ENCODE results near the gene ODF2. TPM values are rescaled to one million over a fixed set of nuclear protein-coding genes. Genes with fewer than 3 reads are reported as not detected.
"Not testable (repeated sequence)": the region's sequence is repeated elsewhere in the genome, so short reads cannot be mapped to it uniquely, and the experiment has no call there.

ODF2 gene
- total RNA-seq, 1 experiment from 2014 or later = 31.2 TPM

- no peak overlapping the region for H3K4me2 ChIP-seq (ENCODE audit: low read length)
- no peaks in the 10 kb centered on the region for H4K20me1 ChIP-seq (ENCODE audit: low read length)
- no peaks in the 10 kb centered on the region for H3K79me2 ChIP-seq (ENCODE audit: low read length)
- intact Hi-C loops (cut with micrococcal nuclease) = no loop called here
- no peak overlapping the region for H2AFZ ChIP-seq (ENCODE audit: low read length)
- CTCF ChIA-PET = no interaction called here
- ATAC-seq = no peak
- TF ChIP-seq EZH2 (IDR thresholded peaks at IDR 0.05; ENCODE audit: low read length, unreplicated experiment) (no peak), CTCF (conservative IDR thresholded peaks at IDR 0.05; ENCODE audit: low read depth, low read length) (no peak), EZH2phosphoT487 (IDR thresholded peaks at IDR 0.05; ENCODE audit: borderline replicate concordance, low read length) (no peak)
- BruUV-seq (replicated peaks) = no TSS peak
- H3K36me3 ChIP-seq (ENCODE audit: low read depth, low read length) = no peaks in the 10 kb centered on the region; the same call in 1 of the 2 replicates
- no peak overlapping the region for H3K9ac ChIP-seq (ENCODE audit: low read length)
- H3K9me2 ChIP-seq (replicated peaks; ENCODE audit: low read length) = no peaks in the 10 kb centered on the region
- no peak overlapping the region for H3K4me3 ChIP-seq (ENCODE audit: low read length)
- DNase-seq = no peak
- peaks cover 7% of the 10 kb centered on the region; the same call in 1 of the 2 replicates for H3K4me1 ChIP-seq (ENCODE audit: insufficient read depth, low read length)
- H3K27ac ChIP-seq (ENCODE audit: low read length) = no peak overlapping the region
- no peaks in the 10 kb centered on the region for H3K9me3 ChIP-seq (ENCODE audit: low read length)
- H3K27me3 ChIP-seq (ENCODE audit: low read length) = no peaks in the 10 kb centered on the region
- no peaks in the 10 kb centered on the region for H3F3A ChIP-seq (ENCODE audit: low read length, unreplicated experiment)
- POLR2A ChIA-PET (ENCODE audit: unreplicated experiment) = no interaction called here
These were observed 43.1 kb downstream of the ODF2 start for GRCh38 chr9:128498911-128499310.

- no peaks in the 10 kb centered on the region for H3K9me3 ChIP-seq (ENCODE audit: low read length)
- intact Hi-C loops (cut with micrococcal nuclease) = loop anchor here (10.0 kb wide), 1 partner anchor 55 kb away; the partner anchor contains the start of gene SPTAN1
- CTCF ChIA-PET = no interaction called here
- no peak overlapping the region for H3K4me3 ChIP-seq (ENCODE audit: low read length)
- no peak for DNase-seq
- no peaks in the 10 kb centered on the region for H3K27me3 ChIP-seq (ENCODE audit: low read length)
- H3K9ac ChIP-seq (ENCODE audit: low read length) = no peak overlapping the region
- H3K79me2 ChIP-seq (ENCODE audit: low read length) = peaks cover 3% of the 10 kb centered on the region
- no peaks in the 10 kb centered on the region for H4K20me1 ChIP-seq (ENCODE audit: low read length)
- H3K4me2 ChIP-seq (ENCODE audit: low read length) = no peak overlapping the region
- TF ChIP-seq CTCF (conservative IDR thresholded peaks at IDR 0.05; ENCODE audit: low read depth, low read length) = no peak
- TF ChIP-seq EZH2phosphoT487 (IDR thresholded peaks at IDR 0.05; ENCODE audit: borderline replicate concordance, low read length) = no peak
- no peak for TF ChIP-seq EZH2 (IDR thresholded peaks at IDR 0.05; ENCODE audit: low read length, unreplicated experiment)
- ATAC-seq = no peak
- no peaks in the 10 kb centered on the region for H3K9me2 ChIP-seq (replicated peaks; ENCODE audit: low read length)
- no peak overlapping the region for H3K27ac ChIP-seq (ENCODE audit: low read length)
- no peak overlapping the region for H2AFZ ChIP-seq (ENCODE audit: low read length)
- H3F3A ChIP-seq (ENCODE audit: low read length, unreplicated experiment) = no peaks in the 10 kb centered on the region
- BruUV-seq (replicated peaks) = no TSS peak
- H3K36me3 ChIP-seq (ENCODE audit: low read depth, low read length) = no peaks in the 10 kb centered on the region
- H3K4me1 ChIP-seq (ENCODE audit: insufficient read depth, low read length) = peaks cover 9% of the 10 kb centered on the region; the same call in 1 of the 2 replicates
- POLR2A ChIA-PET (ENCODE audit: unreplicated experiment) = no interaction called here
These were observed 44.1 kb downstream of the ODF2 start for GRCh38 chr9:128499920-128500319.

- Histone ChIP-seq H3K9ac (ENCODE audit: low read length) (peak overlapping the region; percentile 82; the same call in 1 of the 2 replicates), H3K4me2 (ENCODE audit: low read length) (peak overlapping the region; percentile 86), H3K4me1 (ENCODE audit: insufficient read depth, low read length) (peaks cover 22% of the 10 kb centered on the region; the same call in 1 of the 2 replicates), H3K4me3 (ENCODE audit: low read length) (peak overlapping the region; percentile 88; the same call in 1 of the 2 replicates), H2AFZ (ENCODE audit: low read length) (peak overlapping the region; percentile 82), H3K79me2 (ENCODE audit: low read length) (peaks cover 24% of the 10 kb centered on the region)
- BruUV-seq (replicated peaks); H3K9me3 ChIP-seq (ENCODE audit: low read length); CTCF ChIA-PET; H4K20me1 ChIP-seq (ENCODE audit: low read length); POLR2A ChIA-PET (ENCODE audit: unreplicated experiment); H3K9me2 ChIP-seq (replicated peaks; ENCODE audit: low read length); H3F3A ChIP-seq (ENCODE audit: low read length, unreplicated experiment); H3K27me3 ChIP-seq (ENCODE audit: low read length); H3K36me3 ChIP-seq (ENCODE audit: low read depth, low read length); H3K27ac ChIP-seq (ENCODE audit: low read length): not testable (repeated sequence)
- ATAC-seq = 0 out of 2 replicates have a peak, but pooled peaks have one; percentile 3
- DNase-seq = peak; percentile 12
- intact Hi-C loops (cut with micrococcal nuclease) = loop anchor here (10.0 kb wide), 1 partner anchor 51 kb away; the partner anchor contains the start of gene SPTAN1
These were observed 47.6 kb downstream of the ODF2 start for GRCh38 chr9:128503415-128503825.

Measured in PC-3 (cell line).